K562 (cell line): Measurements from ENCODE around the gene NTM. TPM values are rescaled to one million over a fixed set of nuclear protein-coding genes. Genes with fewer than 3 reads are reported as not detected.

Experiments
- ATAC-seq: fragments of 200-7000 bp; cut with Tn5 transposase; 3 replicates; pipeline ENCODE4 v1.9.1; 2020; ENCODE audit warnings: moderate library complexity
- BruUV-seq: library from RNA; stranded (reverse); fragments of 400-500 nt; replicated peaks from 2 replicates; lab custom pipeline; 2021; lab: Mats Ljungman, UMichigan
- CTCF ChIA-PET: fragments of 300-600 bp; formaldehyde crosslinking; extraction: SDS; loops from one replicate; lab custom pipeline; 2021; ENCODE audit warnings: low intra/inter-chr PET ratio; lab: Yijun Ruan, JAX
- POLR2A ChIA-PET: fragments of 300-600, 350-650 bp; sonication (Branson Sonifier 250); formaldehyde crosslinking; extraction: SDS; loops from one replicate; lab custom pipeline; 2021; ENCODE audit warnings: antibody characterized with exemption, inconsistent platforms; lab: Yijun Ruan, JAX
- DNase-seq, 4 experiments: peaks; one replicate each; pipeline versions ENCODE4 v3.0.0 to v3.0.0-alpha.2; 2011 to 2018; ENCODE audit warnings: low spot score in 3 of 4, mixed read lengths in 3 of 4; ENCODE audit errors: extremely low read depth in 1 of 4
- FAIRE-seq: peaks from 2 replicates; lab custom pipeline; 2011; peaks lifted over from hg19 to GRCh38; lab: Jason Lieb, UNC
- H2AFZ ChIP-seq: 2 replicates; pipeline ENCODE4 v1.6.0; 2011; ENCODE audit warnings: low read depth, low read length, control low read depth, inconsistent platforms
- H3K27ac ChIP-seq: fragments of 200-600 bp; 3 replicates; pipeline ENCODE4 v1.8.0; 2011; ENCODE audit warnings: low read depth, mild to moderate bottlenecking, control low read depth, inconsistent platforms, low read length, moderate library complexity, mixed read lengths; ENCODE audit errors: extremely low read depth
- H3K27me3 ChIP-seq, 2 experiments: fragments of 300-600 bp in 1 of 2; 2 replicates in 1 of 2; 3 replicates in 1 of 2; pipeline versions ENCODE4 v1.6.0 to v1.8.0; 2011; ENCODE audit warnings: inconsistent platforms in 2 of 2, low read length in 2 of 2, mild to moderate bottlenecking in 1 of 2, mixed read lengths in 1 of 2, moderate library complexity in 1 of 2; ENCODE audit not compliant: control insufficient read depth in 2 of 2, insufficient read depth in 2 of 2
- H3K36me3 ChIP-seq: fragments of 300-600 bp; 3 replicates; pipeline ENCODE4 v1.8.0; 2011; ENCODE audit warnings: mild to moderate bottlenecking, low read length, inconsistent platforms; ENCODE audit not compliant: control insufficient read depth, insufficient read depth
- H3K4me1 ChIP-seq, 2 experiments: fragments of 200-600 bp in 1 of 2; replicated peaks in 1 of 2; 2 replicates in 1 of 2; 3 replicates in 1 of 2; pipeline versions ENCODE4 v1.5.1 to v1.8.0; 2011; ENCODE audit warnings: inconsistent platforms in 2 of 2, low read length in 2 of 2, mild to moderate bottlenecking in 1 of 2, mixed read lengths in 1 of 2, moderate library complexity in 1 of 2; ENCODE audit not compliant: control insufficient read depth in 2 of 2, insufficient read depth in 2 of 2
- H3K4me2 ChIP-seq: 2 replicates; pipeline ENCODE4 v1.6.1; 2011; ENCODE audit warnings: low read length, control low read depth, inconsistent platforms, mixed read lengths; ENCODE audit not compliant: insufficient read depth
- H3K4me3 ChIP-seq: fragments of 200-600 bp; sonication (generic), shearing (Covaris generic); 2 replicates; pipeline ENCODE4 v1.5.1; 2016; ENCODE audit warnings: control low read depth, inconsistent platforms
- H3K79me2 ChIP-seq: fragments of 200-600 bp; 3 replicates; pipeline ENCODE4 v1.8.0; 2011; ENCODE audit warnings: low read length, inconsistent platforms; ENCODE audit not compliant: control insufficient read depth, insufficient read depth
- H3K9ac ChIP-seq, 2 experiments: 2 replicates each; pipeline versions ENCODE4 v1.6.0 to v1.6.1; 2011; ENCODE audit warnings: low read depth in 2 of 2, low read length in 2 of 2, control low read depth in 1 of 2, inconsistent platforms in 1 of 2, mild to moderate bottlenecking in 1 of 2, mixed read lengths in 1 of 2; ENCODE audit not compliant: insufficient read depth in 1 of 2
- H3K9me1 ChIP-seq: one replicate; pipeline ENCODE4 v1.6.0; 2011; ENCODE audit warnings: inconsistent platforms, mild to moderate bottlenecking, low read length, moderate library complexity; ENCODE audit not compliant: control insufficient read depth, insufficient read depth
- H3K9me3 ChIP-seq: replicated peaks from 2 replicates; pipeline ENCODE4 v1.5.1; 2011; ENCODE audit warnings: low read depth, low read length, inconsistent platforms; ENCODE audit not compliant: control insufficient read depth, insufficient read depth
- H4K20me1 ChIP-seq: replicated peaks from 2 replicates; pipeline ENCODE4 v1.6.1; 2011; ENCODE audit warnings: low read length, inconsistent platforms, mixed read lengths; ENCODE audit not compliant: control insufficient read depth, insufficient read depth
- ARID4B ChIP-seq: sonication (generic); formaldehyde crosslinking; IDR thresholded peaks from 2 replicates; pipeline ENCODE4 v1.8.0; 2022; ENCODE audit warnings: mild to moderate bottlenecking, missing genetic modification reagents
- CHD1 ChIP-seq: fragments of 200-600 bp; sonication (generic); IDR thresholded peaks from one replicate; pipeline ENCODE4 v1.6.1; 2012; ENCODE audit warnings: mild to moderate bottlenecking, moderate library complexity, low read length, inconsistent platforms
- CHD7 ChIP-seq: fragments of 200-600 bp; sonication (generic); IDR thresholded peaks from one replicate; pipeline ENCODE4 v1.6.1; 2012; ENCODE audit warnings: mild to moderate bottlenecking, low read depth, low read length, inconsistent platforms
- HEY1 ChIP-seq: fragments of 250-450 bp; sonication (Bioruptor Pico); IDR thresholded peaks from 2 replicates; pipeline ENCODE4 v1.5.0; 2020; ENCODE audit warnings: mild to moderate bottlenecking, moderate library complexity, borderline replicate concordance
- LARP7 ChIP-seq: fragments of 450-650 bp; IDR thresholded peaks from 2 replicates; pipeline ENCODE4 v1.6.1; 2016
- SMAD3 ChIP-seq: fragments of 450-650 bp; formaldehyde crosslinking; conservative IDR thresholded peaks from 2 replicates; pipeline ENCODE4 v1.4.0; 2020; ENCODE audit warnings: mild to moderate bottlenecking
- ZNF41 ChIP-seq: fragments of 250-450 bp; sonication (Bioruptor Pico); conservative IDR thresholded peaks from 2 replicates; pipeline ENCODE4 v1.4.0; 2020; ENCODE audit warnings: mild to moderate bottlenecking
- WGBS: fragments of 100-300 bp; shearing (Covaris generic); methylation state at CpG from one replicate; pipeline ENCODE4 v1.1.6; 2016; ENCODE audit warnings: low coverage, mixed read lengths; ENCODE audit not compliant: insufficient coverage; ENCODE audit errors: missing lambda C conversion rate; 5-methylcytosine and 5-hydroxymethylcytosine counted together
- in situ Hi-C: fragments of 300-500 bp; cut with MboI; formaldehyde crosslinking; loops from 4 replicates; pipeline ENCODE4 v1.15.0; 2018; ENCODE audit warnings: inconsistent platforms, mixed read lengths
- intact Hi-C: fragments of 100-400 bp; cut with micrococcal nuclease; formaldehyde crosslinking; loops from 2 replicates; pipeline ENCODE4 v1.14.2; 2022
- polyA plus RNA-seq, 8 experiments: library from polyadenylated mRNA; depleted of rRNA in 4 of 8; stranded (reverse) in 5 of 8; unstranded in 3 of 8; fragments of >200 nt; fragmentation: Nextera tagmentation in 2 of 8; fragmentation: Illumina TruSeq in 1 of 8; extraction: Ambion mirVana in 2 of 8; extraction: Trizol in 1 of 8; gene quantifications; 2 replicates each; pipeline versions ENCODE4 v1.2.1 to v1.2.3, GENCODE V29; 2011 to 2014; ENCODE audit warnings: inconsistent platforms in 1 of 8, missing spikeins in 1 of 8
- total RNA-seq, 7 experiments: library from RNA; depleted of rRNA in 6 of 7; stranded (reverse); fragments of >200 nt in 6 of 7; fragmentation: Illumina TruSeq in 2 of 7; extraction: Trizol in 2 of 7; gene quantifications; 2 replicates each; pipeline versions ENCODE4 v1.2.1 to v1.2.3, GENCODE V29; 2011 to 2021; ENCODE audit warnings: low replicate concordance in 1 of 7

The NTM gene
- total and polyA plus RNA-seq, 9 of the 15 experiments (the other 6 are each of a cell fraction or from before 2014, with no cell fraction given), result not detected

- no peak for FAIRE-seq
- CTCF ChIA-PET, result no interaction called here
- TF ChIP-seq ZNF41 (CRISPR knock-in tag) (no peak), LARP7 (no peak), CHD1 (no peak), ARID4B (no peak), HEY1 (no peak), CHD7 (no peak), SMAD3 (CRISPR knock-in tag) (no peak)
Observed at GRCh38 chr11:131464461-131464860, 94.0 kb downstream of the NTM start.

More at GRCh38 chr11:131464461-131464860, 94.0 kb downstream of the NTM start:
- no peak for ATAC-seq
- WGBS, result under 1% methylated on average over 9 of the region's 9 CpGs
- no peaks in the 10 kb centered on the region for H3K9me3 ChIP-seq
- no peak for DNase-seq
- intact Hi-C loops (no loop called here), in situ Hi-C loops (no loop called here)
- no peaks in the 10 kb centered on the region for H3K79me2 ChIP-seq
- peaks cover 0 to 13% of the 10 kb centered on the region in 2 experiments; a peak in 2 of 5 replicates for H3K27me3 ChIP-seq
- no peaks in the 10 kb centered on the region for H3K36me3 ChIP-seq
- POLR2A ChIA-PET, result interaction anchor here (0.7 kb wide), 1 partner anchor 70 kb away, joined by 3 read pairs; no protein-coding TSS in a partner anchor
- H4K20me1 ChIP-seq, result no peaks in the 10 kb centered on the region; the same call in 1 of the 2 replicates
- H3K4me1 ChIP-seq, result no peaks in the 10 kb centered on the region
- no peaks in the 10 kb centered on the region for H3K9me1 ChIP-seq
- H2AFZ ChIP-seq, result no peak overlapping the region
- H3K4me2 ChIP-seq, result no peak overlapping the region
- no peak overlapping the region for H3K27ac ChIP-seq
- H3K4me3 ChIP-seq, result no peak overlapping the region
- no peak overlapping the region for H3K9ac ChIP-seq
- no TSS peak for BruUV-seq
